Panc1 (cell line): ENCODE data around the gene IL36B. TPM values are rescaled to one million over a fixed set of nuclear protein-coding genes. Genes with fewer than 3 reads are reported as not detected.
A peak's percentile ranks its signal among the peaks of the same experiment; 100 is the strongest.

Experiments
- ATAC-seq: fragments of 200-7000 bp; cut with Tn5 transposase; 2 replicates; pipeline ENCODE4 v1.9.1; 2020; ENCODE audit warnings: mild to moderate bottlenecking, moderate library complexity
- BruUV-seq: library from RNA; stranded (reverse); fragments of 400-500 nt; replicated peaks from 2 replicates; lab custom pipeline; 2021; lab: Mats Ljungman, UMichigan
- CTCF ChIA-PET: fragments of 300-600 bp; sonication (Branson Sonifier 250); formaldehyde crosslinking; loops from one replicate; lab custom pipeline; 2022; ENCODE audit warnings: antibody characterized with exemption; lab: Charles Lee
- POLR2A ChIA-PET: fragments of 300-600 bp; sonication (Branson Sonifier 250); formaldehyde crosslinking; loops from one replicate; lab custom pipeline; 2022; ENCODE audit warnings: antibody characterized with exemption; lab: Charles Lee
- DNase-seq: peaks from one replicate; pipeline ENCODE4 v3.0.0-alpha.2; 2010; ENCODE audit warnings: low read depth, low spot score
- H3K27ac ChIP-seq: 2 replicates; pipeline ENCODE4 v1.5.1; 2011; ENCODE audit warnings: mild to moderate bottlenecking, low read length, inconsistent platforms
- H3K27me3 ChIP-seq: fragments of 200-500 bp; sonication (Bioruptor generic); 2 replicates; pipeline ENCODE4 v1.6.0; 2014; ENCODE audit warnings: low read length, inconsistent platforms; ENCODE audit not compliant: control insufficient read depth, insufficient read depth
- H3K36me3 ChIP-seq: fragments of 200-500 bp; sonication (Bioruptor generic); 2 replicates; pipeline ENCODE4 v1.5.1; 2014; ENCODE audit warnings: inconsistent platforms, mild to moderate bottlenecking, low read length, moderate library complexity; ENCODE audit not compliant: control insufficient read depth, insufficient read depth
- H3K4me1 ChIP-seq: 2 replicates; pipeline ENCODE4 v1.5.1; 2011; ENCODE audit warnings: inconsistent platforms, mild to moderate bottlenecking, low read length, moderate library complexity; ENCODE audit not compliant: control insufficient read depth, insufficient read depth
- H3K4me3 ChIP-seq, 2 experiments: 2 replicates each; pipeline ENCODE4 v1.5.1; 2011 to 2012; ENCODE audit warnings: low read depth in 2 of 2, low read length in 2 of 2, mild to moderate bottlenecking in 2 of 2, inconsistent platforms in 1 of 2, moderate library complexity in 1 of 2
- H3K9me3 ChIP-seq: fragments of 200-500 bp; sonication (Bioruptor generic); 2 replicates; pipeline ENCODE4 v1.5.1; 2014; ENCODE audit warnings: low read depth, mild to moderate bottlenecking, inconsistent platforms, low read length, moderate library complexity; ENCODE audit not compliant: control insufficient read depth, insufficient read depth
- CTCF ChIP-seq: fragments of 450-650 bp; IDR thresholded peaks from 2 replicates; pipeline ENCODE4 v1.5.1; 2017; ENCODE audit warnings: mild to moderate bottlenecking
- POLR2AphosphoS5 ChIP-seq: IDR thresholded peaks from 2 replicates; pipeline ENCODE4 v1.6.1; 2012; ENCODE audit warnings: mild to moderate bottlenecking, low read depth, low read length, moderate library complexity
- SIN3A ChIP-seq: IDR thresholded peaks from 2 replicates; pipeline ENCODE4 v1.6.1; 2012; ENCODE audit warnings: low read depth, mild to moderate bottlenecking, low read length, moderate library complexity, borderline replicate concordance; ENCODE audit not compliant: insufficient read depth
- TCF7L2 ChIP-seq: IDR thresholded peaks from 2 replicates; pipeline ENCODE4 v1.6.1; 2011; ENCODE audit warnings: mild to moderate bottlenecking, low read depth, low read length, inconsistent platforms
- in situ Hi-C: cut with HindIII; loops from 2 replicates; pipeline ENCODE4 v1.10.0; 2016; ENCODE audit warnings: low sequenced_read_pairs, low pct_unique_long_range_greater_than_20kb
- intact Hi-C: fragments of 100-400 bp; cut with micrococcal nuclease; formaldehyde crosslinking; loops from one replicate; pipeline ENCODE4 v1.10.0; 2022; ENCODE audit not compliant: unreplicated experiment
- total RNA-seq: library from RNA; stranded (reverse); gene quantifications from one replicate; pipeline ENCODE4 v1.2.1, GENCODE V29; 2021; ENCODE audit not compliant: unreplicated experiment
- TF ChIP-seq, protein P1 (sequence below), 2 experiments: IDR thresholded peaks; 2 replicates each; pipeline ENCODE4 v1.6.1; 2011 to 2012; ENCODE audit warnings: low read depth in 2 of 2, control low read depth in 1 of 2, low read length in 1 of 2, mild to moderate bottlenecking in 1 of 2, moderate library complexity in 1 of 2; ENCODE audit not compliant: insufficient read depth in 1 of 2

IL36B gene
- total RNA-seq, 1 experiment from 2014 or later: not detected

GRCh38 chr2:113038291-113038690 is 14.4 kb downstream of the IL36B start:
- ATAC-seq (no peak), DNase-seq (no peak)
- intact Hi-C loops: no loop called here
- H3K9me3 ChIP-seq: no peaks in the 10 kb centered on the region
- in situ Hi-C loops: no loop called here
- no peaks in the 10 kb centered on the region for H3K4me1 ChIP-seq
- BruUV-seq: no TSS peak
- POLR2A ChIA-PET: no interaction called here
- H3K4me3 ChIP-seq: no peak overlapping the region
- CTCF ChIA-PET: no interaction called here
- H3K27ac ChIP-seq: no peak overlapping the region
- H3K36me3 ChIP-seq: no peaks in the 10 kb centered on the region
- H3K27me3 ChIP-seq: no peaks in the 10 kb centered on the region
- TF ChIP-seq CTCF (no peak), POLR2AphosphoS5 (no peak), SIN3A (no peak), TCF7L2 (no peak)
- TF ChIP-seq, protein P1, sequence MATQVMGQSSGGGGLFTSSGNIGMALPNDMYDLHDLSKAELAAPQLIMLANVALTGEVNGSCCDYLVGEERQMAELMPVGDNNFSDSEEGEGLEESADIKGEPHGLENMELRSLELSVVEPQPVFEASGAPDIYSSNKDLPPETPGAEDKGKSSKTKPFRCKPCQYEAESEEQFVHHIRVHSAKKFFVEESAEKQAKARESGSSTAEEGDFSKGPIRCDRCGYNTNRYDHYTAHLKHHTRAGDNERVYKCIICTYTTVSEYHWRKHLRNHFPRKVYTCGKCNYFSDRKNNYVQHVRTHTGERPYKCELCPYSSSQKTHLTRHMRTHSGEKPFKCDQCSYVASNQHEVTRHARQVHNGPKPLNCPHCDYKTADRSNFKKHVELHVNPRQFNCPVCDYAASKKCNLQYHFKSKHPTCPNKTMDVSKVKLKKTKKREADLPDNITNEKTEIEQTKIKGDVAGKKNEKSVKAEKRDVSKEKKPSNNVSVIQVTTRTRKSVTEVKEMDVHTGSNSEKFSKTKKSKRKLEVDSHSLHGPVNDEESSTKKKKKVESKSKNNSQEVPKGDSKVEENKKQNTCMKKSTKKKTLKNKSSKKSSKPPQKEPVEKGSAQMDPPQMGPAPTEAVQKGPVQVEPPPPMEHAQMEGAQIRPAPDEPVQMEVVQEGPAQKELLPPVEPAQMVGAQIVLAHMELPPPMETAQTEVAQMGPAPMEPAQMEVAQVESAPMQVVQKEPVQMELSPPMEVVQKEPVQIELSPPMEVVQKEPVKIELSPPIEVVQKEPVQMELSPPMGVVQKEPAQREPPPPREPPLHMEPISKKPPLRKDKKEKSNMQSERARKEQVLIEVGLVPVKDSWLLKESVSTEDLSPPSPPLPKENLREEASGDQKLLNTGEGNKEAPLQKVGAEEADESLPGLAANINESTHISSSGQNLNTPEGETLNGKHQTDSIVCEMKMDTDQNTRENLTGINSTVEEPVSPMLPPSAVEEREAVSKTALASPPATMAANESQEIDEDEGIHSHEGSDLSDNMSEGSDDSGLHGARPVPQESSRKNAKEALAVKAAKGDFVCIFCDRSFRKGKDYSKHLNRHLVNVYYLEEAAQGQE (IDR thresholded peaks at IDR 0.05; ENCODE audit: insufficient read depth in 1 of 2, low read depth in 2 of 2, low read length in 1 of 2): no peak

GRCh38 chr2:113036763-113037162 is 15.9 kb downstream of the IL36B start:
- CTCF ChIA-PET: no interaction called here
- H3K9me3 ChIP-seq: no peaks in the 10 kb centered on the region
- intact Hi-C loops (no loop called here), in situ Hi-C loops (no loop called here)
- BruUV-seq: no TSS peak
- H3K4me1 ChIP-seq: no peaks in the 10 kb centered on the region
- no peak for TF ChIP-seq POLR2AphosphoS5
- no peak for TF ChIP-seq TCF7L2
- H3K27me3 ChIP-seq: no peaks in the 10 kb centered on the region
- no peaks in the 10 kb centered on the region for H3K36me3 ChIP-seq
- H3K4me3 ChIP-seq: no peak overlapping the region
- ATAC-seq (no peak), DNase-seq (no peak)
- no peak overlapping the region for H3K27ac ChIP-seq
- POLR2A ChIA-PET: no interaction called here

GRCh38 chr2:113034016-113034415 is 18.7 kb downstream of the IL36B start:
- in situ Hi-C loops: no loop called here
- TF ChIP-seq SIN3A (no peak), POLR2AphosphoS5 (no peak), CTCF (0 out of 2 replicates have a peak, but pooled peaks have one; percentile 4), TCF7L2 (no peak)
- TF ChIP-seq, protein P1 (IDR thresholded peaks at IDR 0.05; ENCODE audit: insufficient read depth in 1 of 2, low read depth in 2 of 2, low read length in 1 of 2): no peak
- CTCF ChIA-PET: no interaction called here
- H3K4me1 ChIP-seq: no peaks in the 10 kb centered on the region
- BruUV-seq: no TSS peak
- no peak overlapping the region for H3K27ac ChIP-seq
- no peak overlapping the region for H3K4me3 ChIP-seq
- POLR2A ChIA-PET: no interaction called here
- no peaks in the 10 kb centered on the region for H3K36me3 ChIP-seq
- intact Hi-C loops: no loop called here
- DNase-seq: no peak
- H3K9me3 ChIP-seq: no peaks in the 10 kb centered on the region
- peaks cover 13% of the 10 kb centered on the region; the same call in 1 of the 2 replicates for H3K27me3 ChIP-seq
- no peak for ATAC-seq
